B cell (primary cell): ENCODE results near the gene CDC42BPG. TPM values are rescaled to one million over a fixed set of nuclear protein-coding genes. Genes with fewer than 3 reads are reported as not detected.

ENCODE experiments used
- ATAC-seq: fragments of 200-7000 bp; cut with Tn5 transposase; one replicate; pipeline ENCODE4 v1.10.0; 2021; ENCODE audit warnings: low read depth, mild to moderate bottlenecking, moderate number of reproducible peaks, moderate library complexity
- CTCF ChIA-PET: fragments of 350-600 bp; sonication (Branson Sonifier 250); formaldehyde crosslinking; loops from one replicate; lab custom pipeline; 2021; ENCODE audit warnings: antibody characterized with exemption, inconsistent platforms; lab: Charles Lee
- POLR2A ChIA-PET: fragments of 350-600 bp; sonication (Branson Sonifier 250); formaldehyde crosslinking; loops from one replicate; lab custom pipeline; 2021; ENCODE audit warnings: antibody characterized with exemption; lab: Charles Lee
- DNase-seq: peaks from one replicate; pipeline ENCODE4 v3.0.0; 2013
- H2AFZ ChIP-seq: 2 replicates; pipeline ENCODE4 v1.6.1; 2012; ENCODE audit warnings: mild to moderate bottlenecking, low read depth, low read length; ENCODE audit not compliant: insufficient read depth, poor library complexity, severe bottlenecking
- H3K27ac ChIP-seq, 2 donors: 1 replicate in 1 of 2; 2 replicates in 1 of 2; pipeline ENCODE4 v1.5.1; 2012 to 2013; ENCODE audit warnings: low read length in 2 of 2, mild to moderate bottlenecking in 2 of 2, moderate library complexity in 1 of 2
- H3K27me3 ChIP-seq, 4 experiments: fragments of 200-600 bp in 1 of 4; sonication (generic) in 1 of 4; replicated peaks in 1 of 4; 1 replicate in 2 of 4; 2 replicates in 2 of 4; pipeline versions ENCODE4 v1.6.1 to v1.7.0; 2013 to 2016; ENCODE audit warnings: low read length in 3 of 4, mild to moderate bottlenecking in 2 of 4, mixed read lengths in 1 of 4, moderate library complexity in 1 of 4; ENCODE audit not compliant: insufficient read depth in 4 of 4, control insufficient read depth in 3 of 4; ENCODE audit errors: control extremely low read depth in 1 of 4
- H3K36me3 ChIP-seq, 2 experiments: replicated peaks in 1 of 2; 1 replicate in 1 of 2; 2 replicates in 1 of 2; pipeline versions ENCODE4 v1.6.1 to v1.7.1; 2013; ENCODE audit warnings: low read length in 1 of 2; ENCODE audit not compliant: insufficient read depth in 2 of 2, control insufficient read depth in 1 of 2; ENCODE audit errors: control extremely low read depth in 1 of 2, extremely low read depth in 1 of 2
- H3K4me1 ChIP-seq, 2 donors: fragments of 200-600 bp in 1 of 2; sonication (generic) in 1 of 2; 1 replicate in 1 of 2; 2 replicates in 1 of 2; pipeline versions ENCODE4 v1.5.1 to v1.6.1; 2013 to 2017; ENCODE audit warnings: low read length in 2 of 2; ENCODE audit not compliant: control insufficient read depth in 2 of 2, insufficient read depth in 2 of 2
- H3K4me2 ChIP-seq: replicated peaks from 2 replicates; pipeline ENCODE3; 2012; ENCODE audit warnings: mild to moderate bottlenecking, low read depth, low read length; ENCODE audit not compliant: poor library complexity, severe bottlenecking
- H3K4me3 ChIP-seq, 5 experiments: fragments of 200-600 bp in 1 of 5; sonication (generic) in 1 of 5; 1 replicate in 3 of 5; 2 replicates in 2 of 5; pipeline versions ENCODE4 v1.5.1 to v1.7.0; 2011 to 2016; ENCODE audit warnings: low read length in 4 of 5, mild to moderate bottlenecking in 4 of 5, low read depth in 2 of 5, control low read depth in 1 of 5, moderate library complexity in 1 of 5; ENCODE audit not compliant: insufficient read depth in 1 of 5; ENCODE audit errors: control extremely low read depth in 1 of 5, extremely low read depth in 1 of 5
- H3K79me2 ChIP-seq: fragments of 200-600 bp; sonication (generic); one replicate; pipeline ENCODE4 v1.6.0; 2016; ENCODE audit warnings: low read length; ENCODE audit not compliant: control insufficient read depth, insufficient read depth
- H3K9ac ChIP-seq: fragments of 200-600 bp; sonication (generic); 2 replicates; pipeline ENCODE4 v1.6.1; 2017; ENCODE audit warnings: mild to moderate bottlenecking, low read length, moderate library complexity
- H3K9me3 ChIP-seq, 3 donors: one replicate each; pipeline versions ENCODE4 v1.6.1 to v1.7.1; 2013; ENCODE audit warnings: low read length in 2 of 3; ENCODE audit not compliant: control insufficient read depth in 2 of 3, insufficient read depth in 1 of 3; ENCODE audit errors: control extremely low read depth in 1 of 3
- H4K20me1 ChIP-seq: 2 replicates; pipeline ENCODE4 v1.6.0; 2012; ENCODE audit warnings: mild to moderate bottlenecking, low read length; ENCODE audit not compliant: insufficient read depth, control insufficient read depth, poor library complexity, severe bottlenecking
- H3K27ac Mint-ChIP-seq: one replicate; pipeline ENCODE4 v1.8.0; 2021; ENCODE audit warnings: mixed read lengths
- H3K27me3 Mint-ChIP-seq: one replicate; pipeline ENCODE4 v1.8.0; 2021; ENCODE audit warnings: mixed read lengths
- H3K4me1 Mint-ChIP-seq: one replicate; pipeline ENCODE4 v1.8.0; 2021; ENCODE audit warnings: mixed read lengths
- H3K4me3 Mint-ChIP-seq: one replicate; pipeline ENCODE4 v1.8.0; 2021; ENCODE audit warnings: mixed read lengths
- H3K9me3 Mint-ChIP-seq: one replicate; pipeline ENCODE4 v1.8.0; 2022; ENCODE audit warnings: mixed read lengths; ENCODE audit not compliant: insufficient read depth
- CTCF ChIP-seq: fragments of 200-600 bp; IDR thresholded peaks from one replicate; pipeline ENCODE4 v1.8.0; 2022; ENCODE audit warnings: antibody characterized with exemption, mild to moderate bottlenecking
- EZH2 ChIP-seq: IDR thresholded peaks from 2 replicates; pipeline ENCODE4 v1.6.1; 2012; ENCODE audit warnings: borderline replicate concordance, low read depth, mild to moderate bottlenecking, moderate library complexity, low read length; ENCODE audit not compliant: insufficient read depth, poor library complexity, severe bottlenecking
- WGBS: methylation state at CpG from one replicate; pipeline ENCODE4 v1.1.5; 2013; ENCODE audit warnings: missing lambda C conversion rate; ENCODE audit not compliant: insufficient coverage; 5-methylcytosine and 5-hydroxymethylcytosine counted together
- intact Hi-C: fragments of 100-400 bp; cut with micrococcal nuclease; formaldehyde crosslinking; loops from one replicate; pipeline ENCODE4 v1.10.0; 2022
- polyA plus RNA-seq: library from polyadenylated mRNA; depleted of rRNA; stranded (reverse); fragments of >200 nt; gene quantifications from 2 replicates; pipeline ENCODE4 v1.2.3, GENCODE V29; 2012
- total RNA-seq, 2 donors: library from RNA; stranded (reverse); fragments of 120-200 nt in 1 of 2; gene quantifications; 1 replicate in 1 of 2; 2 replicates in 1 of 2; pipeline versions ENCODE4 v1.2.3 to v1.2.4, GENCODE V29; 2013 to 2022

CDC42BPG gene
- total and polyA plus RNA-seq, 2 donors (not counting 1 experiment from before 2014, with no cell fraction given), result 3.7 to 8.7 TPM

DNA sequence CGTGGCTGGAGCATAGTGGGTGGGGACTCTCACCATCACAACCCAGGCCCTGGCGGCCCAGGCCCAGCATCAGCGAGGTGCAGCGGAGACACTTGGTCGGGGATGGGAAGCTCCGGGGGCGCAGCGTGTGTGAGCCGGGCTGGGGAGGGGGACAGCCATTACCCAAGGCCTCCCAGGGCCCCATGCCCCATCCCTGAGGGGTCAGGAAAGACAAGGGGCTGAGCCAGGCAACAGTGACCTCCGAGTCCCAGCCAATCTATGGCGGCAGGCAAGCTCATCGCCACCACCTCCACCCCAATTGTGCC is 11.3 kb downstream of the CDC42BPG start:
- Mint-ChIP-seq H3K9me3 (no peaks in the 10 kb centered on the region), H3K27me3 (no peaks in the 10 kb centered on the region), H3K4me3 (no peak overlapping the region), H3K4me1 (peaks cover 2% of the 10 kb centered on the region), H3K27ac (no peak overlapping the region)
- H2AFZ ChIP-seq, result no peak overlapping the region
- ChIA-PET CTCF (no interaction called here), POLR2A (no interaction called here)
- intact Hi-C loops, result no loop called here
- H3K36me3 ChIP-seq, result peaks cover 0 to 11% of the 10 kb centered on the region in 2 experiments
- WGBS, result 96% methylated on average over 11 of the region's 12 CpGs
- no peaks in the 10 kb centered on the region for H3K27me3 ChIP-seq
- no peaks in the 10 kb centered on the region for H3K9me3 ChIP-seq
- ATAC-seq, result no peak
- H4K20me1 ChIP-seq, result no peaks in the 10 kb centered on the region
- H3K4me2 ChIP-seq, result no peak overlapping the region
- no peak overlapping the region for H3K4me3 ChIP-seq
- no peak for TF ChIP-seq CTCF
- no peak for TF ChIP-seq EZH2
- H3K9ac ChIP-seq, result no peak overlapping the region
- peaks cover 0 to 4% of the 10 kb centered on the region in 2 donors for H3K4me1 ChIP-seq
- no peak overlapping the region for H3K27ac ChIP-seq
- no peaks in the 10 kb centered on the region for H3K79me2 ChIP-seq
- no peak for DNase-seq

DNA sequence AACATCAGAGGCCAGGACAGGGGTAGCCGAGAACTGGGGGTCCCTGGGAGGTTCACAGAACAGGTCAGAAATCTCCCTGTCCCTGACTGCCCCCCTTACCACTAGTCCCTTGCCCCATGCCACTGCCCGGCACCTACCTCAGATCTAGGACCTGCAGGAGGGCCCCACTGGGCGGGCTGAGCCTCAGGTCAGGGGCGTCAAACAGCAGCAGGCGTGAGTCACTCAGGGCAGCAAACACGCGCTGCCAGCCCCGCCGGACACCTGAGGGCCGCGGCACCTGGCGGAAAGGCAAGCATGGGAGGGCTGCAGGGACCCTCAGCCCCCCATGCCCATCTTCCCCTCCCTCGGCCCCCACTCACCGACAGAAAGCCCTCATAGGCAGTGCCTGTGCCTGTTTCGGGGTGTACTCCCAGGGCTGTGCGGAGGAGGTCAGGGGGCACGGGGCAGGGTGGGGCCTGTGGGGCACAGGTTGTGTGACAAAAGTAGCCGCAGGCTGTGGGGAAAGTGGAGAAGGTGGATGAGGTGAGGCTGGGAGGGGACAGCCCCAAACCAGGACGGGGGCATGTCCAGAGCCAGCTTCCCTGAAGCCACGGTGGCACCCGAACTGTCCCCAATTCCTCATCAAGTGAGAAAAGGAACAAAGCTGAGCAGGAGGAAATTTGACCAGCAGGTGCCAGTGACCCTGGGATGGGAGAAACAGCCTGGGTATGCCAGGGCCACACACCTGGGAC is 11.8 kb downstream of the CDC42BPG start:
- no peak overlapping the region for H3K4me3 Mint-ChIP-seq
- ATAC-seq, result no peak
- H3K4me1 ChIP-seq, result peaks cover 0 to 4% of the 10 kb centered on the region in 2 donors
- H3K4me3 ChIP-seq, result no peak overlapping the region
- no peaks in the 10 kb centered on the region for H3K9me3 Mint-ChIP-seq
- H2AFZ ChIP-seq, result no peak overlapping the region
- no peak overlapping the region for H3K9ac ChIP-seq
- no peaks in the 10 kb centered on the region for H3K9me3 ChIP-seq
- no peak overlapping the region for H3K27ac ChIP-seq
- peaks cover 2% of the 10 kb centered on the region for H3K4me1 Mint-ChIP-seq
- ChIA-PET POLR2A (no interaction called here), CTCF (no interaction called here)
- no peak for TF ChIP-seq EZH2
- no peak for TF ChIP-seq CTCF
- no peaks in the 10 kb centered on the region for H3K27me3 Mint-ChIP-seq
- DNase-seq, result no peak
- 97% methylated on average over 12 of the region's 21 CpGs for WGBS
- H3K27ac Mint-ChIP-seq, result no peak overlapping the region
- H3K79me2 ChIP-seq, result no peaks in the 10 kb centered on the region
- H3K27me3 ChIP-seq, result no peaks in the 10 kb centered on the region
- intact Hi-C loops, result no loop called here
- no peaks in the 10 kb centered on the region for H4K20me1 ChIP-seq
- H3K4me2 ChIP-seq, result no peak overlapping the region
- H3K36me3 ChIP-seq, result peaks cover 0 to 11% of the 10 kb centered on the region in 2 experiments
